ENCODE measurements around the gene TENM4.
A peak's percentile ranks its signal among the peaks of the same experiment; 100 is the strongest.

TENM4 gene

GRCh38 chr11:79113054-79113690 is 327.7 kb downstream of the TENM4 start:
- no peak for DNase-seq

GRCh38 chr11:79110796-79111195 is 330.0 kb downstream of the TENM4 start:
- DNase-seq = no peak

- no peak for DNase-seq
Measured at GRCh38 chr11:79110321-79110720, 330.5 kb downstream of the TENM4 start.

- DNase-seq = no peak
Measured at GRCh38 chr11:79108851-79109250, 332.0 kb downstream of the TENM4 start.

- DNase-seq = no peak
Measured at GRCh38 chr11:79102840-79103239, 338.0 kb downstream of the TENM4 start.

- peak in 3 of 14 donors; percentile 13 to 25 (median 15) for DNase-seq
Measured at GRCh38 chr11:79101656-79102055, 339.2 kb downstream of the TENM4 start.

- DNase-seq = no peak
Measured at GRCh38 chr11:79100093-79100910, 340.5 kb downstream of the TENM4 start.

GRCh38 chr11:79098146-79098545 is 342.7 kb downstream of the TENM4 start:
- no peak for DNase-seq

GRCh38 chr11:79097246-79097875 is 343.5 kb downstream of the TENM4 start:
- no peak for DNase-seq

GRCh38 chr11:79095424-79095823 is 345.4 kb downstream of the TENM4 start:
- no peak for DNase-seq

GRCh38 chr11:79094616-79095015 is 346.2 kb downstream of the TENM4 start:
- no peak for DNase-seq

- DNase-seq = no peak
Measured at GRCh38 chr11:79092791-79093353, 348.0 kb downstream of the TENM4 start.

- DNase-seq = no peak
Measured at GRCh38 chr11:79090191-79090705, 350.6 kb downstream of the TENM4 start.

GRCh38 chr11:79089601-79090000 is 351.2 kb downstream of the TENM4 start:
- DNase-seq = no peak

GRCh38 chr11:79088967-79089366 is 351.9 kb downstream of the TENM4 start:
- DNase-seq = no peak

GRCh38 chr11:79087961-79088318 is 352.9 kb downstream of the TENM4 start:
- DNase-seq = no peak

- no peak for DNase-seq
Measured at GRCh38 chr11:79087238-79087960, 353.4 kb downstream of the TENM4 start.

GRCh38 chr11:79086056-79086455 is 354.8 kb downstream of the TENM4 start:
- DNase-seq = no peak

- DNase-seq = no peak
Measured at GRCh38 chr11:79084382-79084781, 356.4 kb downstream of the TENM4 start.

GRCh38 chr11:79083352-79083751 is 357.5 kb downstream of the TENM4 start:
- DNase-seq = no peak

- DNase-seq = no peak
Measured at GRCh38 chr11:79082907-79083306, 357.9 kb downstream of the TENM4 start.

- no peak for DNase-seq
Measured at GRCh38 chr11:79082280-79082679, 358.6 kb downstream of the TENM4 start.
